ENCODE data around the gene RAD51B.

Gene RAD51B

DNA sequence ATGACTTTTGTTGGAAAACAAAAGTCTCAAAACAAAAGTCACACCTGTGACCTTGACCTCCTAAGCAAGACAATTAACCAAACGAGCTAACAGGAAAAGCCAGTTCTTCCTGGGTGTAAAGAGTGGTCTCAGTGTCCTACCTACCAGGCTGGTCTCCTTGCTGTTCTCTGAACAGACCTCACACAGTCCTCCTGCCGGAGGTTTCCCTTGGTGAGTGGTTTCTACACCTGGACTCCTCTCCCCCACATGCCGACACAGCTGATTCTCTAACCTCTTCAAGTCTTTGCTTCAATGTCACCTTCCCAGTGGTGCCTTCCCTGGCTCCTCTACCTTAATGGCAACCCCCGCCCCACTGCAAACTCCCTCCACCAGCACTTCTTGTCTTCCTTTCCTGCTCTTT is 734.7 kb downstream of the RAD51B start:
- DNase-seq (ENCODE audit: low read depth): no peak
- TF ChIP-seq CTCF (IDR thresholded peaks at IDR 0.05; ENCODE audit: insufficient read depth, low read depth, low read length, missing control alignments): no peak
- no peak overlapping the region for H3K4me3 ChIP-seq (ENCODE audit: low read depth, low read length)

GRCh38 chr14:68556253-68556652 is 736.7 kb downstream of the RAD51B start:
- no peak for TF ChIP-seq CTCF (IDR thresholded peaks at IDR 0.05; ENCODE audit: insufficient read depth, low read depth, low read length, missing control alignments)

DNA sequence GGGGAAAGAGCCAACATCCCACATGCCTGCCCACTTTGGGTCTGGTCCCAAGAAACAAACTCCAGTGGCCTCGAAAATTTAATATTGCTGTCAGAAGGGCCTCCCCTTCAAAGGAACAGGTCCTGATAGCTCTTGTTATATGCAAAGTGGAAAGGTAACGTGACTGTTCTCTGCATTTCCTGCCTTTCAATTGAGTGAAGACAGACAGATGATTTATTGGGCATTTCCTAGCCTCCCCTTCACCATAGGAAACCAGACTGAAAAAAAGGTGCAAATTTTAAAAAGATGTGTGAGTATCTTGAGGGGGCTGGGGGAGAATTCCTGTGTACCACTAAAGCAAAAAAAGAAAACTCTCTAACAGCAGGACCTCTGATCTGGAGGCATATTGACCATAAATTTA is 738.1 kb downstream of the RAD51B start:
- no peak for DNase-seq (ENCODE audit: low read depth)
- TF ChIP-seq CTCF (IDR thresholded peaks at IDR 0.05; ENCODE audit: insufficient read depth, low read depth, low read length, missing control alignments): no peak
- no peak overlapping the region for H3K4me3 ChIP-seq (ENCODE audit: low read depth, low read length)

More at GRCh38 chr14:68556253-68556652, 736.7 kb downstream of the RAD51B start:
- no peak overlapping the region for H3K4me3 ChIP-seq (ENCODE audit: low read depth, low read length)
- DNase-seq (ENCODE audit: low read depth): no peak

DNA sequence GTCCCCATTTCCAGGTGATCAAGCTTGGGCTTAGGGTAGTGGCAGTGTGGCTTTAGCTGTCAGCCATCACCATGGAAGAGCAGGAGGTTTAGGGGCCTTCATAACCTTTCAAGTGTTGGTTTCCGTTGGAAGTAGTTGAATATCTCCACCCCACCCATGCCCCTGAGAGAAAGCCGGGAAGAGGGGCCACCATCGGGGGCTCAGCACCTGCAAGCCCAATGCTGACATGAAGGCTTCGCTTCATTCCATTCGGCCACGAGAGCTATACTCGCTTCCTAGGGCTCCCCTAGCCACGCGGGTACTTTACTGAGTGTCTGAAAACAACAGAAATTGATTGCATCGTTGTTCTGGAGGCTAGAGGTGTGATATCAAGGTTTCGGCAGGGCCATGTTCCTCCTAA is 738.5 kb downstream of the RAD51B start:
- no peak overlapping the region for H3K4me3 ChIP-seq (ENCODE audit: low read depth, low read length)
- no peak for TF ChIP-seq CTCF (IDR thresholded peaks at IDR 0.05; ENCODE audit: insufficient read depth, low read depth, low read length, missing control alignments)
- no peak for DNase-seq (ENCODE audit: low read depth)

DNA sequence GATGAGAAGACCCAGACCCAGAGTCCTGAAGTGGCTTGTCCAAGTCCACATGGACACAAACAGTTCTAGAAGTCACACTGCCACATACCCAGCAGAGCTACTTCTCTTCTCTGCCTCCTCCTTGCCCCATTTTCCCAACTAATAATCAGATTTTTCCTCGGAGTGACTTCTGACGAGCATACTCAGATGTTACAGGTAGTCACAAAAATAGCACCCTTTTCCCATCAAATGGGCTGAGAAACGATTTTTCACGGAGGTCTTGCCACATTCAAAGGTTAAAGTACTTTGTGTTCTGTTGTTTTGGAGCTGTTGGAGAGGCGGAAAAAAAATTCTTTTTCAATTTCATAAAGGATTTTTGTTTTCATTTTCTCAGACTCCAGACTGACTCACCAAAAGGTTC is 740.4 kb downstream of the RAD51B start:
- no peak for DNase-seq (ENCODE audit: low read depth)
- H3K4me3 ChIP-seq (ENCODE audit: low read depth, low read length): no peak overlapping the region
- no peak for TF ChIP-seq CTCF (IDR thresholded peaks at IDR 0.05; ENCODE audit: insufficient read depth, low read depth, low read length, missing control alignments)

- H3K4me3 ChIP-seq (ENCODE audit: low read depth, low read length): no peak overlapping the region
- DNase-seq (ENCODE audit: low read depth): no peak
- TF ChIP-seq CTCF (IDR thresholded peaks at IDR 0.05; ENCODE audit: insufficient read depth, low read depth, low read length, missing control alignments): no peak
Observed at GRCh38 chr14:68561531-68562007, 742.0 kb downstream of the RAD51B start.

DNA sequence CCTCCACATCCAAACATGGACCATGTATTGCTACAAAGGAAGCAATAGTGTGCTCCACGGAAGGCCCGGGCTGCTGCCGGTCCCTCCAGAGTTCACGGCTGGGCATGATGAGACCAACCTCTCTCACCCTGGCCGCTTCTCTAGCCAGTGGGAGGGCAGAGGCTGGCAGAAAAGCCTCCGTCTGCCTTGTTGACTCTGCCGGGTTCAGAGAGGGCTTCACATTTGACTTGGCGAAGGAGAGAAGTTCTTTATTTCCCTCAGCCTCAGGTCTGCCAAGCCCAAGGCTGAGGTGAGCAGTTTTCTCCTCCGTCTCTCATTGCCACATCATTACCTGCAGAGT is 743.3 kb downstream of the RAD51B start:
- H3K4me3 ChIP-seq (ENCODE audit: low read depth, low read length): no peak overlapping the region
- no peak for TF ChIP-seq CTCF (IDR thresholded peaks at IDR 0.05; ENCODE audit: insufficient read depth, low read depth, low read length, missing control alignments)
- DNase-seq (ENCODE audit: low read depth): no peak

All from GM12865 (cell line).